CD14-positive monocyte (primary cell): ENCODE results near the gene TP73. TPM values are rescaled to one million over a fixed set of nuclear protein-coding genes. Genes with fewer than 3 reads are reported as not detected.

ENCODE experiments used
- DNase-seq, 3 donors: peaks; one replicate each; pipeline ENCODE4 v3.0.0-alpha.2; 2011 to 2022
- H2AFZ ChIP-seq: 2 replicates; pipeline ENCODE4 v1.6.0; 2012; ENCODE audit warnings: mild to moderate bottlenecking, low read depth, low read length, inconsistent platforms; ENCODE audit not compliant: insufficient read depth, poor library complexity, severe bottlenecking
- H3K27ac ChIP-seq, 2 donors: 1 replicate in 1 of 2; 2 replicates in 1 of 2; pipeline ENCODE4 v1.5.1; 2012 to 2013; ENCODE audit warnings: low read length in 2 of 2, control low read depth in 1 of 2, inconsistent platforms in 1 of 2, low read depth in 1 of 2, mild to moderate bottlenecking in 1 of 2
- H3K27me3 ChIP-seq, 2 donors: one replicate each; pipeline versions ENCODE4 v1.6.0 to v1.6.1; 2011 to 2013; ENCODE audit warnings: low read length in 2 of 2; ENCODE audit not compliant: control insufficient read depth in 2 of 2, insufficient read depth in 2 of 2
- H3K36me3 ChIP-seq, 2 donors: replicated peaks in 1 of 2; 1 replicate in 1 of 2; 2 replicates in 1 of 2; pipeline versions ENCODE4 v1.5.1 to v1.6.1; 2012 to 2013; ENCODE audit warnings: low read length in 2 of 2, control low read depth in 1 of 2, inconsistent platforms in 1 of 2, mild to moderate bottlenecking in 1 of 2; ENCODE audit not compliant: insufficient read depth in 2 of 2, control insufficient read depth in 1 of 2
- H3K4me1 ChIP-seq, 2 donors: 1 replicate in 1 of 2; 2 replicates in 1 of 2; pipeline versions ENCODE4 v1.5.1 to v1.6.1; 2012 to 2013; ENCODE audit warnings: low read length in 2 of 2, control low read depth in 1 of 2, inconsistent platforms in 1 of 2, mild to moderate bottlenecking in 1 of 2, moderate library complexity in 1 of 2; ENCODE audit not compliant: insufficient read depth in 2 of 2, control insufficient read depth in 1 of 2
- H3K4me2 ChIP-seq: replicated peaks from 2 replicates; pipeline ENCODE3; 2012; ENCODE audit warnings: low read length, moderate library complexity, mild to moderate bottlenecking; ENCODE audit not compliant: poor library complexity, severe bottlenecking; ENCODE audit errors: extremely low read depth
- H3K4me3 ChIP-seq, 3 experiments: fragments of 200-600 bp in 1 of 3; sonication (generic) in 1 of 3; replicated peaks in 1 of 3; 1 replicate in 2 of 3; 2 replicates in 1 of 3; pipeline ENCODE4 v1.5.1; 2011 to 2013; ENCODE audit warnings: low read length in 3 of 3, mild to moderate bottlenecking in 3 of 3, control low read depth in 2 of 3, low read depth in 2 of 3, inconsistent platforms in 1 of 3, moderate library complexity in 1 of 3
- H3K79me2 ChIP-seq: 2 replicates; pipeline ENCODE4 v1.6.0; 2012; ENCODE audit warnings: mild to moderate bottlenecking, control low read depth, inconsistent platforms, low read length, moderate library complexity; ENCODE audit not compliant: insufficient read depth
- H3K9ac ChIP-seq: 2 replicates; pipeline ENCODE4 v1.6.0; 2017; ENCODE audit warnings: low read length, mild to moderate bottlenecking; ENCODE audit not compliant: insufficient read depth, poor library complexity, severe bottlenecking
- H3K9me3 ChIP-seq, 2 donors: replicated peaks in 1 of 2; 1 replicate in 1 of 2; 2 replicates in 1 of 2; pipeline versions ENCODE4 v1.5.1 to v1.6.1; 2012 to 2013; ENCODE audit warnings: low read length in 2 of 2, control low read depth in 1 of 2; ENCODE audit not compliant: control insufficient read depth in 1 of 2, insufficient read depth in 1 of 2
- H4K20me1 ChIP-seq: 2 replicates; pipeline ENCODE4 v1.6.0; 2012; ENCODE audit warnings: mild to moderate bottlenecking, low read length, control low read depth, moderate library complexity; ENCODE audit not compliant: insufficient read depth
- H3K27ac Mint-ChIP-seq, 7 donors: one replicate each; pipeline ENCODE4 v1.8.0; 2020; ENCODE audit warnings: mild to moderate bottlenecking in 7 of 7, mixed read lengths in 7 of 7, moderate library complexity in 6 of 7, inconsistent platforms in 2 of 7
- H3K27me3 Mint-ChIP-seq, 3 donors: one replicate each; pipeline ENCODE4 v1.8.0; 2021 to 2022; ENCODE audit warnings: low read depth in 3 of 3, mild to moderate bottlenecking in 3 of 3, mixed read lengths in 3 of 3, moderate library complexity in 3 of 3, inconsistent platforms in 1 of 3
- H3K36me3 Mint-ChIP-seq, 2 donors: one replicate each; pipeline ENCODE4 v1.8.0; 2020; ENCODE audit warnings: mixed read lengths in 2 of 2, inconsistent platforms in 1 of 2, mild to moderate bottlenecking in 1 of 2
- H3K4me1 Mint-ChIP-seq: one replicate; pipeline ENCODE4 v1.8.0; 2020; ENCODE audit warnings: mild to moderate bottlenecking, mixed read lengths
- H3K4me3 Mint-ChIP-seq, 2 donors: one replicate each; pipeline ENCODE4 v1.8.0; 2020; ENCODE audit warnings: mild to moderate bottlenecking in 2 of 2, mixed read lengths in 2 of 2, moderate library complexity in 1 of 2
- H3K9me3 Mint-ChIP-seq, 7 donors: one replicate each; pipeline ENCODE4 v1.8.0; 2020 to 2022; ENCODE audit warnings: mixed read lengths in 7 of 7, mild to moderate bottlenecking in 6 of 7, moderate library complexity in 6 of 7, inconsistent platforms in 2 of 7
- WGBS: methylation state at CpG from one replicate; pipeline ENCODE4 v1.1.5; 2013; ENCODE audit warnings: missing lambda C conversion rate; ENCODE audit not compliant: insufficient coverage; 5-methylcytosine and 5-hydroxymethylcytosine counted together
- intact Hi-C, 2 donors: fragments of 100-400 bp; cut with micrococcal nuclease; formaldehyde crosslinking; loops; one replicate each; pipeline versions ENCODE4 v1.15.0 to v1.15.1; 2023
- polyA plus RNA-seq, 3 donors: library from polyadenylated mRNA; depleted of rRNA in 1 of 3; unstranded in 2 of 3; stranded (reverse) in 1 of 3; fragments of 300-500 nt in 2 of 3; fragments of >200 nt in 1 of 3; fragmentation: Illumina TruSeq in 2 of 3; gene quantifications; 1 replicate in 2 of 3; 2 replicates in 1 of 3; pipeline ENCODE4 v1.2.3, GENCODE V29; 2012 to 2021
- TF ChIP-seq, protein P1 (sequence below): fragments of 200-600 bp; IDR thresholded peaks from one replicate; pipeline ENCODE4 v1.8.0; 2022; ENCODE audit warnings: antibody characterized with exemption, mild to moderate bottlenecking

TP73 gene
- polyA plus RNA-seq, 3 donors = 0.21 to 0.42 TPM; not detected in 1

DNA sequence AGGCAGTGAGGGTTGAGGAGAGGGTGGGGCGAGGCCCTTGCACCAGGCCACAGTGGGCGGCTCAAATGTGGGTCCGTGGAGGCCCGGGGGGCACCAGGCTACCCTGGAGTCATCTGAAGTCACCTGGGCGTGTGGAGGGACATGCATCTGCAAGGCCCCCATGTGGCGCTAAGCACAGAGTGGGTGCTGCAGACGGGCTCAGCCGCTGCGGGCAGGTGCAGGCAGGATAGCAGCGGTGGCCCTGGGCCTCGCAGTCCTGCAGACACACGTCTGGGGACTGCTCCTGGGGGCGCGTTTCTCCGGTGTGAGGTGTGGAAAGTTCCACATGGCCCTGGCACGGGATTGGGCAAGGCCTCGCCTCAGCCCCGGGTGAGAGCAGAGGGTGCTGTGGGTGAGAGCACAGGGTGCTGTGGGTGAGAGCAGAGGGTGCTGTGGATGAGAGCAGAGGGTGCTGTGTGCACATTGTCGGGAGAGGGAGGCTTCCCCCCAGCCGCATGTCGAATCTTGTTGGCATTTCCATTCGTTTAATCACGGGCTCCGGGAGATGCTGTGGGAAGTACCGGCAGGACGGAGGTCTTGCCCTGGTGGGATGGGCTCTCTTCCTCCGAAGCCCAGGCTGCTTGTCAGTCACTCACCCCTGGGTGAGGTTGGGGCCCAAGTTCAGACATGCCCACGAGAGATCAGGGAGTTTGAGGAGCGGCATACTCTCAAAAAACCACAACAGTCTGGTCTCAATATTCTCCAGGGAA is 46.5 kb downstream of the TP73 start:
- no peak for DNase-seq
- Mint-ChIP-seq H3K27me3 (peaks cover 7 to 19% (median 18%) of the 10 kb centered on the region in 3 donors), H3K36me3 (no peaks in the 10 kb centered on the region), H3K27ac (no peak overlapping the region), H3K4me3 (no peak overlapping the region), H3K9me3 (peaks cover 0 to 3% (median 0%) of the 10 kb centered on the region in 7 donors), H3K4me1 (peaks cover 8% of the 10 kb centered on the region)
- Histone ChIP-seq H4K20me1 (no peaks in the 10 kb centered on the region), H3K4me3 (no peak overlapping the region), H3K27me3 (peaks cover 0 to 6% of the 10 kb centered on the region in 2 donors), H3K9ac (no peak overlapping the region), H3K4me1 (peaks cover 3 to 10% of the 10 kb centered on the region in 2 donors), H3K9me3 (no peaks in the 10 kb centered on the region), H2AFZ (no peak overlapping the region), H3K36me3 (no peaks in the 10 kb centered on the region), H3K4me2 (no peak overlapping the region), H3K27ac (no peak overlapping the region), H3K79me2 (no peaks in the 10 kb centered on the region)
- 95% methylated on average over 23 of the region's 29 CpGs for WGBS
- intact Hi-C loops = no loop called here
- TF ChIP-seq, protein P1, sequence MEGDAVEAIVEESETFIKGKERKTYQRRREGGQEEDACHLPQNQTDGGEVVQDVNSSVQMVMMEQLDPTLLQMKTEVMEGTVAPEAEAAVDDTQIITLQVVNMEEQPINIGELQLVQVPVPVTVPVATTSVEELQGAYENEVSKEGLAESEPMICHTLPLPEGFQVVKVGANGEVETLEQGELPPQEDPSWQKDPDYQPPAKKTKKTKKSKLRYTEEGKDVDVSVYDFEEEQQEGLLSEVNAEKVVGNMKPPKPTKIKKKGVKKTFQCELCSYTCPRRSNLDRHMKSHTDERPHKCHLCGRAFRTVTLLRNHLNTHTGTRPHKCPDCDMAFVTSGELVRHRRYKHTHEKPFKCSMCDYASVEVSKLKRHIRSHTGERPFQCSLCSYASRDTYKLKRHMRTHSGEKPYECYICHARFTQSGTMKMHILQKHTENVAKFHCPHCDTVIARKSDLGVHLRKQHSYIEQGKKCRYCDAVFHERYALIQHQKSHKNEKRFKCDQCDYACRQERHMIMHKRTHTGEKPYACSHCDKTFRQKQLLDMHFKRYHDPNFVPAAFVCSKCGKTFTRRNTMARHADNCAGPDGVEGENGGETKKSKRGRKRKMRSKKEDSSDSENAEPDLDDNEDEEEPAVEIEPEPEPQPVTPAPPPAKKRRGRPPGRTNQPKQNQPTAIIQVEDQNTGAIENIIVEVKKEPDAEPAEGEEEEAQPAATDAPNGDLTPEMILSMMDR = no peak

DNA sequence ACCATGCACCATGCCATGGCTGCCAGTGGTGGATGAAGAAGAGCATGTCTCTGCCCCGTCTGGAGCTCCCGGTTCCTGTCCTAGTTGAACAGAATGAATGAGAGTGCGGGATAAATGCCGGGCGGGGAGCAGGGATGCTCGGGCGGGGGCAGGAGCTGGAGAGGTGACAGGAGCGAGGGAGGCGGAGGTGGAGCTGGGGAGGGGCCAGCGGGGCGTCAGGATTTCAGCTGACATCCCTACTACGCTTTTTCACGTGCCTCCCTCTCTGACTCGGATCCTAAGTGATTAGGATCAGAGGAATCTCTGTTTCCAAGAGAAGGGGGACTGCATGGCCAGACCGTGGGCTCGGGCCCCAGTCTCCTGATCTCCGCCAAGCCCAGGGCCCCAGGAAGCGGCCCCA is 47.3 kb downstream of the TP73 start:
- Histone ChIP-seq H3K9ac (no peak overlapping the region), H3K27me3 (peaks cover 0 to 6% of the 10 kb centered on the region in 2 donors), H3K27ac (no peak overlapping the region), H3K4me2 (no peak overlapping the region), H3K36me3 (no peaks in the 10 kb centered on the region), H3K9me3 (no peaks in the 10 kb centered on the region), H4K20me1 (no peaks in the 10 kb centered on the region), H2AFZ (no peak overlapping the region), H3K4me3 (no peak overlapping the region), H3K79me2 (no peaks in the 10 kb centered on the region), H3K4me1 (peaks cover 3 to 10% of the 10 kb centered on the region in 2 donors)
- intact Hi-C loops = no loop called here
- Mint-ChIP-seq H3K36me3 (no peaks in the 10 kb centered on the region), H3K9me3 (peaks cover 0 to 3% (median 0%) of the 10 kb centered on the region in 7 donors), H3K27ac (no peak overlapping the region), H3K4me1 (peaks cover 12% of the 10 kb centered on the region), H3K4me3 (no peak overlapping the region), H3K27me3 (peaks cover 13 to 26% (median 23%) of the 10 kb centered on the region in 3 donors)
- TF ChIP-seq, protein P1 = no peak
- 69% methylated on average over 11 of the region's 18 CpGs for WGBS
- DNase-seq = no peak
